ENCODE measurements around the gene NPC1.

Gene NPC1

DNA sequence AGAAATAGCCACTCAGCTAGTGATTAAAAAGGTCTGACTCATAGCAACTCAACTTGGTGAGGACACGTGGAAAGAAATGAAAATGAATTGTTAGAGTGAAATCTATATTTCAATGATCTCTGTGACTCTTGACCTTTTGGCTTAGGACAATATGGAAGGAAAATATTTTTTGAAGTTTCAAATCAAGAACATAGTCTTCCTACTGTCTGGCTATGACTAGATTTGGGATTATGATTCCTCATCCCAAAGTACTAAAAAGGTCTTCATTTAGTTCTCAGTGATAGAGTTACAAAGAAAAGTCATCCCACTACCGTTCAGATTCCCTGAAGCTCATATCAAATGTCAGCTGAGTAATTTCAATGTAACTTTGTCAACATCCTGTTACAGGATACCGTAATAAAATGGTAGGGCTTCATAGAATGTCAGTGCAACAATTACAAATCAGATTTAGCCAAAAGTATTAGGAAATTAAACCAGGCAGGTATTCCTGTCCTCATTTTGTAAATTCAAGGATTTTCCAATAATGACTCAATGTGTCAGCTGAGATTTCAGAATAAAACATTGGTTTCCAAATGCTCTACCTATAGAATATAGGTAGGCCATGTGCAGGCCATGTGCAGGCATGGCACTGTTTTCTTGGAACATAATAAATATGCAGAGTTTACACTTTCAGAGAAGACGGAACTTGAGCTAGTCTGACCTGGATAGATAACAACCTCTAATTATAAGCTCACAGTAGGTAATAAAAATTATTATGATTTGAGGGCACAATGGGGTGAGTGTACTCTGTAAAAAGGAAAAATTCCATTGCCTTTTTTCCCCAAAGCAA lies 40.4 kb upstream of the NPC1 start:
- H3K27ac ChIP-seq, result no peak overlapping the region
- TF ChIP-seq, protein P1, sequence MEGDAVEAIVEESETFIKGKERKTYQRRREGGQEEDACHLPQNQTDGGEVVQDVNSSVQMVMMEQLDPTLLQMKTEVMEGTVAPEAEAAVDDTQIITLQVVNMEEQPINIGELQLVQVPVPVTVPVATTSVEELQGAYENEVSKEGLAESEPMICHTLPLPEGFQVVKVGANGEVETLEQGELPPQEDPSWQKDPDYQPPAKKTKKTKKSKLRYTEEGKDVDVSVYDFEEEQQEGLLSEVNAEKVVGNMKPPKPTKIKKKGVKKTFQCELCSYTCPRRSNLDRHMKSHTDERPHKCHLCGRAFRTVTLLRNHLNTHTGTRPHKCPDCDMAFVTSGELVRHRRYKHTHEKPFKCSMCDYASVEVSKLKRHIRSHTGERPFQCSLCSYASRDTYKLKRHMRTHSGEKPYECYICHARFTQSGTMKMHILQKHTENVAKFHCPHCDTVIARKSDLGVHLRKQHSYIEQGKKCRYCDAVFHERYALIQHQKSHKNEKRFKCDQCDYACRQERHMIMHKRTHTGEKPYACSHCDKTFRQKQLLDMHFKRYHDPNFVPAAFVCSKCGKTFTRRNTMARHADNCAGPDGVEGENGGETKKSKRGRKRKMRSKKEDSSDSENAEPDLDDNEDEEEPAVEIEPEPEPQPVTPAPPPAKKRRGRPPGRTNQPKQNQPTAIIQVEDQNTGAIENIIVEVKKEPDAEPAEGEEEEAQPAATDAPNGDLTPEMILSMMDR (IDR thresholded peaks at IDR 0.05; ENCODE audit: low read depth, low read length), result no peak

DNA sequence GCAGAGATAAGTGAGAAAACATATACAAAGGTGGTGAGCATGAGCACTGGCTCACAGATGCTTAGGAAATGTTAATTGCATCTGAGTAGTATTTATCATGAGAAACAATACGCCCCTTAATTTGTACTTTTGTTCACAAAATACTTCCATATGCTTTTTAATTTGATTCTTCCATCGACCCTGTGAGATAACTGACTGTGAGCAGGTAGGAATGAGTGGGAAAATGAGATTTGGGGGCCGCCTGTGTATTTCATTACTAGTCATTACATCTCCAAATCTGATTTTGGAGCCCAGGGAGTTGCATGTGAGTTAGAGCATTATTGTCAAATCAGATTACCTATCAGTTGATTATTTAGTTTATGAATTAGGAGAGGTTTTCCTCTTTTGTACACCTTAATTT lies 36.7 kb upstream of the NPC1 start:
- Histone ChIP-seq H3K27ac (no peak overlapping the region), H3K4me3 (ENCODE audit: low read depth, low read length) (no peak overlapping the region), H3K36me3 (no peaks in the 10 kb centered on the region), H3K9me3 (ENCODE audit: severe bottlenecking) (no peaks in the 10 kb centered on the region), H3K27me3 (ENCODE audit: insufficient read depth, low read depth, severe bottlenecking) (peaks cover 10% of the 10 kb centered on the region)
- TF ChIP-seq, protein P1 (IDR thresholded peaks at IDR 0.05; ENCODE audit: low read depth, low read length), result no peak
- DNase-seq, result no peak

More for the DNA sequence above, 40.4 kb upstream of the NPC1 start:
- Histone ChIP-seq H3K27me3 (ENCODE audit: insufficient read depth, low read depth, severe bottlenecking) (no peaks in the 10 kb centered on the region), H3K36me3 (no peaks in the 10 kb centered on the region), H3K9me3 (ENCODE audit: severe bottlenecking) (no peaks in the 10 kb centered on the region), H3K4me3 (ENCODE audit: low read depth, low read length) (no peak overlapping the region)
- DNase-seq, result no peak

DNA sequence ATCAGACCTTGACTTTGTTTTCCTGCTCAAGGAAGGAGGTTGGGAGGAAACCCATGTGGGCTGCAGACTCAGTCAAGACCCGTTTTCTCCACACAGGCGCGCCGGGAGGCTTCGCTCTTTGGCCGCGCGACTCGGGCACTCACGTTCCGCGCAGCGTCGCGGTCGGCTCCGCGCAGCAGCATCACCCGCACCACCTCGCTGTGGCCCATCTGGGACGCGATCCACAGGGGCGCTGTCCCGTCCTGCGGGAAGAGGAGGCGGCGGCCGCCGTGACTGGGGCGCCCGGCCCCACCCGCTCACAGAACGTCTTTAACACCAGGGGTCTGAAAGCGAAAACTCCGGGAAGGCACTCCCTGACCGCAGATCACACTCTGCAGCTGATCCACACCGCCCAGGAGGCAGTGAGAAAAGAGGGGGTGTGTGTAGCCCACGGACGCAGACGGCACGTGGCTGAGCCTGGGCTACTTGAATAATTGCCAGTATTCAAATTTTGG lies 33.1 kb upstream of the NPC1 start:
- H3K27me3 ChIP-seq (ENCODE audit: insufficient read depth, low read depth, severe bottlenecking), result peaks cover 10% of the 10 kb centered on the region
- TF ChIP-seq, protein P1 (IDR thresholded peaks at IDR 0.05; ENCODE audit: low read depth, low read length), result peak; percentile 11; the same call in 1 of the 2 replicates
- H3K9me3 ChIP-seq (ENCODE audit: severe bottlenecking), result no peaks in the 10 kb centered on the region
- DNase-seq, result peak; percentile 19
- H3K36me3 ChIP-seq, result no peaks in the 10 kb centered on the region
- H3K4me3 ChIP-seq (ENCODE audit: low read depth, low read length), result peak overlapping the region; percentile 72
- H3K27ac ChIP-seq, result no peak overlapping the region

DNA sequence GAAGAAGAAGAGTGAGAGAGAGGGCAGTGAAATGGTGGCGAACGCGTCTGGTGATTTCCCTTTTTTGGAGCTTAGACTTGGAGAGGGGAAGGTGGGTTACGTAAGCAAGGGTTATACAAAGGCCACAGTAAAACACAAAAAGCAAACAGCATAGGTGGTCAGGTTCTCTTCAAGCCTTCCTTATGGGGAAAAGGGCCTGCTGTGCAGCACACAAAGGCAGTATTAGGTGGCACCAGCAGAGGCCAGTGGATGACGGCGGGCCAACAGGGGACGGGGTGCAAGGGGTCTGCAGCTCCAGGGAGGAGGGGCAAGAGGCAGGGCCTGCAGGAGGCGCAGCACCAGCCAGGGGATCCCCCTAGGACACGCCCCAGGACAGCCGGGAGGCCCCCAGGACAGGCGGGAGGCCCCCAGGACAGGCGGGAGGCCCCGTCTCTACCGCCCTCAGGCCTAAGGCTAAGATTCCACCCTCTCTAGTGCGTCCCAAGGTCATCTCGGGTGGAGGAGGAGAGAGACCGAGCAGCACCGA lies 32.6 kb upstream of the NPC1 start:
- Histone ChIP-seq H3K27ac (no peak overlapping the region), H3K4me3 (ENCODE audit: low read depth, low read length) (peak overlapping the region; percentile 72), H3K9me3 (ENCODE audit: severe bottlenecking) (no peaks in the 10 kb centered on the region), H3K27me3 (ENCODE audit: insufficient read depth, low read depth, severe bottlenecking) (peaks cover 10% of the 10 kb centered on the region), H3K36me3 (no peaks in the 10 kb centered on the region)
- peak; percentile 71 for DNase-seq
- TF ChIP-seq, protein P1 (IDR thresholded peaks at IDR 0.05; ENCODE audit: low read depth, low read length), result peak; percentile 56

DNA sequence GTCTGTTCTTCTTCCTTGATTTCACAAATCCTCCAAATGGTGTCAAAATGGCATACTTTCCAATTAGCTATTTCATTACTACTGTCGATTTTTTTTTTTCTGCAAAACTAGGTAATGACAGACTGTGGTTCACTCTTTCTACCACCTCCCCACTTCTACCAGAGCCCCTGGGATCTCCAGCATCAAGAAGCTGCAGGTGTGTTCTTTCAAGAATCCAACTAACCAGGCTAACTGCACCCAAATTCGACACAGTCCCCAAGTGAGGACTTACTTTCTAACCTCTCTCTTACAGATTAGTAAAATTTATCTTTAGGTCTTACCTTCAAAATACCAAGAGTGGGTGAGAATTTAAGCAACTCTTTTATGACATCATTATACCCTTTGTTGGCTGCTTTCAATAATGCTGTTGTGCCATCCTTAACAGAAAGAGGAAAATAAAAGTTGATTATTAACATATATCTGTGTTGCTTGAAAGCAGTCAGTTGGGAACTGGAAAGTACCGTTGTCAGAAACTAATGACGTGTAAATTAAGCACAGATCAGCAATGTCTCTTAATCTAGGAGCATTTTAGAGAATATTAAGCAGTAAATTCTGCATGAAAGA lies 31.2 kb upstream of the NPC1 start:
- Histone ChIP-seq H3K9me3 (ENCODE audit: severe bottlenecking) (no peaks in the 10 kb centered on the region), H3K27me3 (ENCODE audit: insufficient read depth, low read depth, severe bottlenecking) (peaks cover 10% of the 10 kb centered on the region), H3K4me3 (ENCODE audit: low read depth, low read length) (no peak overlapping the region), H3K36me3 (no peaks in the 10 kb centered on the region), H3K27ac (no peak overlapping the region)
- DNase-seq, result no peak
- TF ChIP-seq, protein P1 (IDR thresholded peaks at IDR 0.05; ENCODE audit: low read depth, low read length), result no peak
